Measurements from ENCODE around the gene FAM200C.

FAM200C gene

GRCh38 chr5:160445751-160446150 is 45.9 kb upstream of the FAM200C start:
- Histone ChIP-seq H3K9me3 (ENCODE audit: insufficient read depth, low read length) (no peaks in the 10 kb centered on the region), H3F3A (ENCODE audit: insufficient read depth) (no peaks in the 10 kb centered on the region), H3K36me3 (ENCODE audit: low read length) (no peaks in the 10 kb centered on the region), H3K9me2 (replicated peaks; ENCODE audit: insufficient read depth, low read length) (no peaks in the 10 kb centered on the region), H3K4me3 (ENCODE audit: insufficient read depth, low read length, poor library complexity, severe bottlenecking) (no peak overlapping the region), H3K9ac (ENCODE audit: low read length) (no peak overlapping the region), H4K20me1 (ENCODE audit: low read depth, low read length) (no peaks in the 10 kb centered on the region), H3K4me2 (ENCODE audit: low read depth, low read length, poor library complexity, severe bottlenecking) (no peak overlapping the region), H3K27me3 (ENCODE audit: low read length) (no peaks in the 10 kb centered on the region), H2AFZ (ENCODE audit: low read depth, low read length, severe bottlenecking) (no peak overlapping the region), H3K79me2 (ENCODE audit: insufficient read depth, low read length) (no peaks in the 10 kb centered on the region), H3K27ac (ENCODE audit: low read depth, low read length) (no peak overlapping the region)
- no peak for TF ChIP-seq EZH2phosphoT487 (conservative IDR thresholded peaks at IDR 0.05; ENCODE audit: low read length)
- TF ChIP-seq, protein P1, sequence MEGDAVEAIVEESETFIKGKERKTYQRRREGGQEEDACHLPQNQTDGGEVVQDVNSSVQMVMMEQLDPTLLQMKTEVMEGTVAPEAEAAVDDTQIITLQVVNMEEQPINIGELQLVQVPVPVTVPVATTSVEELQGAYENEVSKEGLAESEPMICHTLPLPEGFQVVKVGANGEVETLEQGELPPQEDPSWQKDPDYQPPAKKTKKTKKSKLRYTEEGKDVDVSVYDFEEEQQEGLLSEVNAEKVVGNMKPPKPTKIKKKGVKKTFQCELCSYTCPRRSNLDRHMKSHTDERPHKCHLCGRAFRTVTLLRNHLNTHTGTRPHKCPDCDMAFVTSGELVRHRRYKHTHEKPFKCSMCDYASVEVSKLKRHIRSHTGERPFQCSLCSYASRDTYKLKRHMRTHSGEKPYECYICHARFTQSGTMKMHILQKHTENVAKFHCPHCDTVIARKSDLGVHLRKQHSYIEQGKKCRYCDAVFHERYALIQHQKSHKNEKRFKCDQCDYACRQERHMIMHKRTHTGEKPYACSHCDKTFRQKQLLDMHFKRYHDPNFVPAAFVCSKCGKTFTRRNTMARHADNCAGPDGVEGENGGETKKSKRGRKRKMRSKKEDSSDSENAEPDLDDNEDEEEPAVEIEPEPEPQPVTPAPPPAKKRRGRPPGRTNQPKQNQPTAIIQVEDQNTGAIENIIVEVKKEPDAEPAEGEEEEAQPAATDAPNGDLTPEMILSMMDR (IDR thresholded peaks at IDR 0.05; ENCODE audit: insufficient read depth, low read length, poor library complexity, severe bottlenecking), result no peak

GRCh38 chr5:160445132-160445531 is 45.3 kb upstream of the FAM200C start:
- H3K9ac ChIP-seq (ENCODE audit: low read length), result no peak overlapping the region
- no peaks in the 10 kb centered on the region for H3K27me3 ChIP-seq (ENCODE audit: low read length)
- H3K79me2 ChIP-seq (ENCODE audit: insufficient read depth, low read length), result no peaks in the 10 kb centered on the region
- no peaks in the 10 kb centered on the region for H3K9me2 ChIP-seq (replicated peaks; ENCODE audit: insufficient read depth, low read length)
- H3K36me3 ChIP-seq (ENCODE audit: low read length), result no peaks in the 10 kb centered on the region
- H3K4me2 ChIP-seq (ENCODE audit: low read depth, low read length, poor library complexity, severe bottlenecking), result no peak overlapping the region
- H4K20me1 ChIP-seq (ENCODE audit: low read depth, low read length), result no peaks in the 10 kb centered on the region
- H3F3A ChIP-seq (ENCODE audit: insufficient read depth), result no peaks in the 10 kb centered on the region
- H3K27ac ChIP-seq (ENCODE audit: low read depth, low read length), result no peak overlapping the region
- no peak for TF ChIP-seq EZH2phosphoT487 (conservative IDR thresholded peaks at IDR 0.05; ENCODE audit: low read length)
- TF ChIP-seq, protein P1 (IDR thresholded peaks at IDR 0.05; ENCODE audit: insufficient read depth, low read length, poor library complexity, severe bottlenecking), result no peak
- H3K9me3 ChIP-seq (ENCODE audit: insufficient read depth, low read length), result no peaks in the 10 kb centered on the region
- H3K4me3 ChIP-seq (ENCODE audit: insufficient read depth, low read length, poor library complexity, severe bottlenecking), result no peak overlapping the region
- no peak overlapping the region for H2AFZ ChIP-seq (ENCODE audit: low read depth, low read length, severe bottlenecking)

- H3K9ac ChIP-seq (ENCODE audit: low read length), result no peak overlapping the region
- no peaks in the 10 kb centered on the region for H3K9me2 ChIP-seq (replicated peaks; ENCODE audit: insufficient read depth, low read length)
- no peak overlapping the region for H3K27ac ChIP-seq (ENCODE audit: low read depth, low read length)
- no peaks in the 10 kb centered on the region for H3K36me3 ChIP-seq (ENCODE audit: low read length)
- no peak overlapping the region for H3K4me2 ChIP-seq (ENCODE audit: low read depth, low read length, poor library complexity, severe bottlenecking)
- H4K20me1 ChIP-seq (ENCODE audit: low read depth, low read length), result no peaks in the 10 kb centered on the region
- H3F3A ChIP-seq (ENCODE audit: insufficient read depth), result no peaks in the 10 kb centered on the region
- H3K9me3 ChIP-seq (ENCODE audit: insufficient read depth, low read length), result no peaks in the 10 kb centered on the region
- no peak for TF ChIP-seq EZH2phosphoT487 (conservative IDR thresholded peaks at IDR 0.05; ENCODE audit: low read length)
- TF ChIP-seq, protein P1 (IDR thresholded peaks at IDR 0.05; ENCODE audit: insufficient read depth, low read length, poor library complexity, severe bottlenecking), result no peak
- H3K27me3 ChIP-seq (ENCODE audit: low read length), result no peaks in the 10 kb centered on the region
- no peak overlapping the region for H3K4me3 ChIP-seq (ENCODE audit: insufficient read depth, low read length, poor library complexity, severe bottlenecking)
- no peaks in the 10 kb centered on the region for H3K79me2 ChIP-seq (ENCODE audit: insufficient read depth, low read length)
- no peak overlapping the region for H2AFZ ChIP-seq (ENCODE audit: low read depth, low read length, severe bottlenecking)
These were observed 44.6 kb upstream of the FAM200C start for GRCh38 chr5:160444407-160444806.

All from SU-DHL-6 (cell line).